Heart left ventricle (tissue), 16 donors: ENCODE data around the gene CD151. TPM values are rescaled to one million over a fixed set of nuclear protein-coding genes. Genes with fewer than 3 reads are reported as not detected.

ENCODE experiments used
- ATAC-seq, 4 donors: fragments of 200-7000 bp; cut with Tn5 transposase; one replicate each; pipeline ENCODE4 v1.9.1; 2020 to 2022; ENCODE audit warnings: moderate library complexity in 4 of 4, mild to moderate bottlenecking in 3 of 4, moderate number of reproducible peaks in 1 of 4
- DNase-seq, 5 donors: peaks; one replicate each; pipeline ENCODE4 v3.0.0-alpha.2; 2020
- H3K27ac ChIP-seq, 12 donors: fragments of 200-600 bp; sonication (generic) in 4 of 12; one replicate each; pipeline versions ENCODE4 v1.5.0 to v1.8.0; 2016 to 2022; ENCODE audit warnings: mild to moderate bottlenecking in 2 of 12
- H3K27me3 ChIP-seq, 9 donors: fragments of 200-600 bp; sonication (generic) in 2 of 9; one replicate each; pipeline versions ENCODE4 v1.5.1 to v1.8.0; 2016 to 2022; ENCODE audit warnings: mild to moderate bottlenecking in 3 of 9
- H3K36me3 ChIP-seq, 9 donors: fragments of 200-600 bp; sonication (generic) in 2 of 9; one replicate each; pipeline versions ENCODE4 v1.5.0 to v1.8.0; 2018 to 2022; ENCODE audit warnings: mild to moderate bottlenecking in 2 of 9
- H3K4me1 ChIP-seq, 12 donors: fragments of 200-600 bp; sonication (generic) in 4 of 12; one replicate each; pipeline versions ENCODE4 v1.5.0 to v1.8.0; 2016 to 2022; ENCODE audit warnings: mild to moderate bottlenecking in 3 of 12
- H3K4me3 ChIP-seq, 12 donors: fragments of 200-600 bp; sonication (generic) in 4 of 12; one replicate each; pipeline versions ENCODE4 v1.5.0 to v1.8.0; 2017 to 2022; ENCODE audit warnings: mild to moderate bottlenecking in 9 of 12, moderate library complexity in 4 of 12
- H3K9me3 ChIP-seq, 12 donors: fragments of 200-600 bp; sonication (generic) in 4 of 12; one replicate each; pipeline versions ENCODE4 v1.5.0 to v1.8.0; 2016 to 2022; ENCODE audit warnings: mild to moderate bottlenecking in 1 of 12
- POLR2A ChIP-seq, 2 donors: fragments of 450-650 bp; IDR thresholded peaks; one replicate each; pipeline ENCODE4 v1.6.1; 2017; ENCODE audit warnings: antibody characterized with exemption in 2 of 2, mild to moderate bottlenecking in 2 of 2, moderate library complexity in 2 of 2
- WGBS, 4 donors: extraction: QIAGEN DNeasy Blood & Tissue Kit in 2 of 4; methylation state at CpG; one replicate each; pipeline versions ENCODE4 v1.1.5 to v1.1.7; 2013 to 2018; 5-methylcytosine and 5-hydroxymethylcytosine counted together
- intact Hi-C, 10 donors: fragments of 100-400 bp; cut with DNase I; formaldehyde crosslinking; loops; one replicate each; pipeline versions ENCODE4 v1.11.1 to v1.14.2; 2022
- polyA plus RNA-seq, 2 donors: library from polyadenylated mRNA; stranded (reverse); fragments of 200-250 nt; gene quantifications; one replicate each; pipeline ENCODE4 v1.2.3, GENCODE V29; 2013
- total RNA-seq, 9 donors: library from RNA; depleted of rRNA in 2 of 9; stranded (reverse); fragments of >200 nt in 2 of 9; fragmentation: NEBNext Ultra II Directional in 3 of 9; extraction: Animal tissue kit (Norgen Biotek cat#: 25700) in 3 of 9; gene quantifications; one replicate each; pipeline versions ENCODE4 v1.1.0 to v1.2.4, GENCODE V29; 2016 to 2023
- TF ChIP-seq, protein P1 (sequence below), 12 donors: fragments of 200-600 bp; sonication (generic) in 4 of 12; IDR thresholded peaks; one replicate each; pipeline versions ENCODE4 v1.5.0 to v1.8.0; 2018 to 2022; ENCODE audit warnings: antibody characterized with exemption in 12 of 12, mild to moderate bottlenecking in 5 of 12
- donor health status: ischemic (EF 13 %, LVEDD 7.1; RV severe dilation, severe dysfunction).
- donor health status: healthy with polysubstance abuse.
- donor health status: DM: no; HTN: yes; CAD: no.
- donor health status: DM: no; HTN: no; CAD: no.
- donor health status: ischemic (EF 25% LVEDD 6.9; RV normal size, moderate dysfunction).
- donor health status: ischemic (EF 25% LVEDD 5.7; RV mildly dilated, moderate dysfunction).
- donor health status: healthy.
- donor health status: DM: yes; HTN: yes; CAD: no.
- donor health status: ischemic (EF 35%, LVEDD 5.7; RV mildly dilated, moderate dysfunction).
- donor health status: nonischemic (EF 11% LVEDD 7.7; RV severe dilation, severe dysfunction).
- donor health status: DM: yes; HTN: yes; CAD: no.
- donor health status: PGD.
- donor health status: ischemic (EF 29% LVEDD 5.4; RV normal size, mild dysfunction).
- donor health status: nonischemic (EF 23%, LVEDD 6.1; RV moderate dilation, normal function).

The CD151 gene
- total and polyA plus RNA-seq, 11 donors = 323 to 817 (median 477) TPM

DNA sequence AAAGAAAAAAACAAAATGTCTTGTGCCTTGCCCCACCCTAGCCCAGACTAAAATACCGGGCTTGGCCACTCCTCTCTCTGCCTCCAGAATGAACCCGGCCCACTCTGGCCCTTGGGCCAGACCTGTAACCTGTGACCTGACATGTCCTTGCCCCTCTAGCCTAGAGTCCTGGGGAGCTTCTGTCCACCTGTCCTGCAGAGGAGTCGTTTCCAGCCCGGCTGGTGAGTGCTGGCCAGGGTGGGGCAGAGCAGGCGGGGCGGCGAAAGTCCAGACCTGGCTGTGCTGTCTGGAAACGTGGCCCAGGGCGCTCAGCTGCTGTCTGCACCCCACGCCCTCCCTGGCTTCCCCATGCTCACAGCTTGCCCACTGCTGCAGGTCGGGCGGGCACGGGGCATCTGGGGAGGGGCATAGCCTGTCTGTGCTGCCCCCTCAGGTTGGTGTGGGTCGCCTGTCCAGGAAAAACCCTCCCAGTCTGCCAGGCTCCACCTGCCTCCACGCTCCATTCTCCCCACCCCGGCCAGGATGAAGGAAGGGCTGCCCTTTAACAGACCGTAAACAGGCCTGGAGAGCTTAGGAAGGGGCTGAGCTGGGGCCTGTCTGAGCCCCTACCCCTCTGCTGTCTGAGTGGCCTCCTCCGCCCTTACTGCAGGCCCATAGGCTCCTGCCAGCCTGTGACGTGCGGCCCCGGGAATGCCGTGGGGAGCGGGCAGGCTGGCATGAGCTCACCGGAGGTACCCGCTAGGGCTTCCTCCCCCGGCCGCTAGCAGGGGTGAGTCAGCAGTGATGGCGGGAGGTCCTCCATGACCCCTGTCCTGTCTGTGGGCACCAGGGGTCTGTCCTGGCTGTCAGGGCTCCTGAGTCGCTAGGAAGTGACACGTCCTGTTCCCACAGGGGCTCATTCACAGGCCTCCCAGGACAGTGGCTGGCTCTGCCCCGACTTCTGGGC lies 1.9 kb downstream of the CD151 start:
- H3K4me3 ChIP-seq = peak overlapping the region in 10 of 12 donors; percentile 69 to 95 (median 80)
- WGBS, 4 donors = 14 to 32% (median 23%) methylated on average over 17 to 31 of the region's 31 CpGs
- TF ChIP-seq POLR2A (IDR thresholded peaks at IDR 0.05) = peak in 1 of 2 donors; percentile 68
- TF ChIP-seq, protein P1, sequence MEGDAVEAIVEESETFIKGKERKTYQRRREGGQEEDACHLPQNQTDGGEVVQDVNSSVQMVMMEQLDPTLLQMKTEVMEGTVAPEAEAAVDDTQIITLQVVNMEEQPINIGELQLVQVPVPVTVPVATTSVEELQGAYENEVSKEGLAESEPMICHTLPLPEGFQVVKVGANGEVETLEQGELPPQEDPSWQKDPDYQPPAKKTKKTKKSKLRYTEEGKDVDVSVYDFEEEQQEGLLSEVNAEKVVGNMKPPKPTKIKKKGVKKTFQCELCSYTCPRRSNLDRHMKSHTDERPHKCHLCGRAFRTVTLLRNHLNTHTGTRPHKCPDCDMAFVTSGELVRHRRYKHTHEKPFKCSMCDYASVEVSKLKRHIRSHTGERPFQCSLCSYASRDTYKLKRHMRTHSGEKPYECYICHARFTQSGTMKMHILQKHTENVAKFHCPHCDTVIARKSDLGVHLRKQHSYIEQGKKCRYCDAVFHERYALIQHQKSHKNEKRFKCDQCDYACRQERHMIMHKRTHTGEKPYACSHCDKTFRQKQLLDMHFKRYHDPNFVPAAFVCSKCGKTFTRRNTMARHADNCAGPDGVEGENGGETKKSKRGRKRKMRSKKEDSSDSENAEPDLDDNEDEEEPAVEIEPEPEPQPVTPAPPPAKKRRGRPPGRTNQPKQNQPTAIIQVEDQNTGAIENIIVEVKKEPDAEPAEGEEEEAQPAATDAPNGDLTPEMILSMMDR (IDR thresholded peaks at IDR 0.05) = peak in 1 of 12 donors; percentile 3
- intact Hi-C loops = no loop called here
- H3K27ac ChIP-seq = peak overlapping the region; percentile 79 to 98 (median 92)
- H3K36me3 ChIP-seq = peaks cover 0 to 39% (median 37%) of the 10 kb centered on the region in 9 donors
- peaks cover 10 to 92% (median 69%) of the 10 kb centered on the region in 12 donors for H3K4me1 ChIP-seq
- ATAC-seq (peak; percentile 60 to 78 (median 67)), DNase-seq (peak; percentile 86 to 93 (median 88))
- H3K27me3 ChIP-seq = peaks cover 0 to 28% (median 0%) of the 10 kb centered on the region in 9 donors
- no peaks in the 10 kb centered on the region for H3K9me3 ChIP-seq

- no peak for DNase-seq
- peaks cover 0 to 12% (median 0%) of the 10 kb centered on the region in 9 donors for H3K27me3 ChIP-seq
- H3K36me3 ChIP-seq = peaks cover 0 to 55% (median 48%) of the 10 kb centered on the region in 9 donors
- TF ChIP-seq, protein P1 (IDR thresholded peaks at IDR 0.05) = no peak
- no peak for TF ChIP-seq POLR2A (IDR thresholded peaks at IDR 0.05)
- peaks cover 14 to 89% (median 65%) of the 10 kb centered on the region in 12 donors for H3K4me1 ChIP-seq
- peak overlapping the region in 6 of 12 donors; percentile 46 to 97 (median 78) for H3K27ac ChIP-seq
- ATAC-seq = no peak
- H3K9me3 ChIP-seq = no peaks in the 10 kb centered on the region
- WGBS, 4 donors = 83 to 92% (median 90%) methylated on average over 1 to 14 of the region's 14 CpGs
- no peak overlapping the region for H3K4me3 ChIP-seq
- intact Hi-C loops = no loop called here
Observed at GRCh38 chr11:836274-836673, 3.5 kb downstream of the CD151 start.

GRCh38 chr11:836700-837099 lies 3.9 kb downstream of the CD151 start:
- TF ChIP-seq, protein P1 (IDR thresholded peaks at IDR 0.05) = no peak
- TF ChIP-seq POLR2A (IDR thresholded peaks at IDR 0.05) = no peak
- Histone ChIP-seq H3K9me3 (no peaks in the 10 kb centered on the region), H3K27me3 (peaks cover 0 to 7% (median 0%) of the 10 kb centered on the region in 9 donors), H3K4me3 (no peak overlapping the region), H3K27ac (peak overlapping the region in 9 of 12 donors; percentile 6 to 97 (median 46)), H3K4me1 (peaks cover 14 to 89% (median 65%) of the 10 kb centered on the region in 12 donors), H3K36me3 (peaks cover 0 to 56% (median 48%) of the 10 kb centered on the region in 9 donors)
- intact Hi-C loops = no loop called here
- 69 to 94% (median 89%) methylated on average over 8 to 9 of the region's 9 CpGs for WGBS, 4 donors
- DNase-seq (no peak), ATAC-seq (no peak)
